Esophagus muscularis mucosa (tissue), 3 donors: Measurements from ENCODE around the gene KIF23.

Experiments used
- POLR2A ChIP-seq: fragments of 450-650 bp; IDR thresholded peaks from one replicate; pipeline ENCODE4 v1.6.1; 2017; ENCODE audit warnings: antibody characterized with exemption, moderate library complexity, mild to moderate bottlenecking, low read depth
- POLR2AphosphoS5 ChIP-seq, 2 donors: sonication (generic); formaldehyde crosslinking; IDR thresholded peaks; one replicate each; pipeline ENCODE4 v1.6.1; 2017; ENCODE audit warnings: antibody characterized with exemption in 2 of 2
- TF ChIP-seq, protein P1 (sequence below), 3 experiments: fragments of 200-600 bp in 2 of 3; fragments of 450-650 bp in 1 of 3; sonication (generic) in 2 of 3; IDR thresholded peaks; one replicate each; pipeline ENCODE4 v1.5.1; 2017 to 2019; ENCODE audit warnings: antibody characterized with exemption in 3 of 3, mild to moderate bottlenecking in 2 of 3, moderate library complexity in 1 of 3

DNA sequence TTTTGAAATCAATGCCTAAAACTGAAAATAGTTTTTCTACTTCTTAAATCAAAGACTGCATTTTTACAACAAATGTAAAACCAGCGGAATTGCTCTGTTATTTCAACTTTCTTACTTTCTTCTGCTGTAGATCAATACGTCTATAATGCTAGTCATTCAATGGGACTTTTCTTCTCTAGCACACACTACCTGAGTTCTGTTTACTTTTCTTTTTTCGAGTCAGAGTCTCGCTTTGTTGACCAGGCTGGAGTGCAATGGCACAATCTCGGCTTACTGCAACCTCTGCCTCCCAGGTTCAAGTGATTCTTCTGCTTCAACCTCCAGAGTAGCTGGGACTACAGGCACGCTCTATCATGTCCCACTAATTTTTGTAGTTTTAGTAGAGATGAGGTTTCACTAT is 40.7 kb upstream of the KIF23 start:
- TF ChIP-seq, protein P1, sequence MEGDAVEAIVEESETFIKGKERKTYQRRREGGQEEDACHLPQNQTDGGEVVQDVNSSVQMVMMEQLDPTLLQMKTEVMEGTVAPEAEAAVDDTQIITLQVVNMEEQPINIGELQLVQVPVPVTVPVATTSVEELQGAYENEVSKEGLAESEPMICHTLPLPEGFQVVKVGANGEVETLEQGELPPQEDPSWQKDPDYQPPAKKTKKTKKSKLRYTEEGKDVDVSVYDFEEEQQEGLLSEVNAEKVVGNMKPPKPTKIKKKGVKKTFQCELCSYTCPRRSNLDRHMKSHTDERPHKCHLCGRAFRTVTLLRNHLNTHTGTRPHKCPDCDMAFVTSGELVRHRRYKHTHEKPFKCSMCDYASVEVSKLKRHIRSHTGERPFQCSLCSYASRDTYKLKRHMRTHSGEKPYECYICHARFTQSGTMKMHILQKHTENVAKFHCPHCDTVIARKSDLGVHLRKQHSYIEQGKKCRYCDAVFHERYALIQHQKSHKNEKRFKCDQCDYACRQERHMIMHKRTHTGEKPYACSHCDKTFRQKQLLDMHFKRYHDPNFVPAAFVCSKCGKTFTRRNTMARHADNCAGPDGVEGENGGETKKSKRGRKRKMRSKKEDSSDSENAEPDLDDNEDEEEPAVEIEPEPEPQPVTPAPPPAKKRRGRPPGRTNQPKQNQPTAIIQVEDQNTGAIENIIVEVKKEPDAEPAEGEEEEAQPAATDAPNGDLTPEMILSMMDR (IDR thresholded peaks at IDR 0.05): no peak
- TF ChIP-seq POLR2AphosphoS5 (IDR thresholded peaks at IDR 0.05) (no peak), POLR2A (no peak)
